Measurements from ENCODE around the gene ZSCAN5B.

DNA sequence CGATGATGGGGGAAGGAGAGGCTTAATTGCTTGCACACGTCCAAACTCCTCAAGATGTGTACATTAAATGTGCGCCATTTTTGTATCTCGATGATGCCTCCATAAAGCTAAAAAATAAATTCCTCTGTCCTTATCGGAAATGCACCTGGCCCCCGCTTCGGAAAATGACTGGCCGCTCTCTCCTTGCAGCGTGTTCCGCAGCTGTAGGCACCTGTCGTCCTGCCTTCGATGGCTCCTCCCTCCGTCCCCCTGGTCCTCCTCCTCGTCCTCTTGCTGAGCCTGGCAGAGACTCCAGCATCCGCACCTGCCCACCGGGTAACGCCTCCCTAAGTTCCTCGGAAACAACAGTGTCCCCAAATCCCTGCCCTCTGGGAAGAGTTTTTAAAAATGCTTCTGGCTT is 20.7 kb downstream of the ZSCAN5B start:
- no peak for TF ChIP-seq CTCF (IDR thresholded peaks at IDR 0.05)
- TF ChIP-seq ATF2 (CRISPR knock-in tag; IDR thresholded peaks at IDR 0.05; ENCODE audit: borderline replicate concordance, low read depth): no peak
- TF ChIP-seq, protein P1, sequence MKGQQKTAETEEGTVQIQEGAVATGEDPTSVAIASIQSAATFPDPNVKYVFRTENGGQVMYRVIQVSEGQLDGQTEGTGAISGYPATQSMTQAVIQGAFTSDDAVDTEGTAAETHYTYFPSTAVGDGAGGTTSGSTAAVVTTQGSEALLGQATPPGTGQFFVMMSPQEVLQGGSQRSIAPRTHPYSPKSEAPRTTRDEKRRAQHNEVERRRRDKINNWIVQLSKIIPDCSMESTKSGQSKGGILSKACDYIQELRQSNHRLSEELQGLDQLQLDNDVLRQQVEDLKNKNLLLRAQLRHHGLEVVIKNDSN (CRISPR knock-in tag; IDR thresholded peaks at IDR 0.05): no peak

All from WTC11 (cell line).